Stimulated activated naive B cell treated with anti-CD40 and anti-IgM and Interleukin-4, amounts not matched to agents 10 μg/mL and 1 μg/mL and 100 μg/mL, for 72 hours (primary cell): ENCODE data around the gene MMS22L.

Source experiments
- ATAC-seq, 2 donors: fragments of 150-1000 bp; cut with Tn5 transposase; replicated peaks; 2 replicates each; pipeline ENCODE4 v1.10.0; 2021; ENCODE audit warnings: moderate library complexity in 1 of 2
- DNase-seq: peaks from one replicate; pipeline ENCODE4 v3.0.0; 2021
- H3K27ac Mint-ChIP-seq: one replicate; pipeline ENCODE4 v1.8.0; 2022; ENCODE audit warnings: mild to moderate bottlenecking, mixed read lengths
- H3K27me3 Mint-ChIP-seq, 2 donors: one replicate each; pipeline ENCODE4 v1.8.0; 2022; ENCODE audit warnings: mixed read lengths in 2 of 2
- H3K36me3 Mint-ChIP-seq, 2 donors: one replicate each; pipeline ENCODE4 v1.8.0; 2022; ENCODE audit warnings: mixed read lengths in 2 of 2, mild to moderate bottlenecking in 1 of 2
- H3K4me1 Mint-ChIP-seq, 2 donors: one replicate each; pipeline ENCODE4 v1.8.0; 2022; ENCODE audit warnings: mixed read lengths in 2 of 2, mild to moderate bottlenecking in 1 of 2
- H3K4me3 Mint-ChIP-seq, 2 donors: one replicate each; pipeline ENCODE4 v1.8.0; 2022; ENCODE audit warnings: mild to moderate bottlenecking in 2 of 2, mixed read lengths in 2 of 2, moderate library complexity in 1 of 2
- H3K9me3 Mint-ChIP-seq, 2 donors: one replicate each; pipeline ENCODE4 v1.8.0; 2022; ENCODE audit warnings: mixed read lengths in 2 of 2, mild to moderate bottlenecking in 1 of 2

MMS22L gene

GRCh38 chr6:97282726-97283617, at the start of gene MMS22L:
Gene MMS22L, minus strand, starts transcription at chr6:97283216. Its CDS starts 739 bp downstream, at chr6:97282477.
- Mint-ChIP-seq H3K36me3 (peaks cover 7% of the 10 kb centered on the region in 2 donors), H3K27me3 (peaks cover 0 to 6% of the 10 kb centered on the region in 2 donors), H3K9me3 (peaks cover 0 to 2% of the 10 kb centered on the region in 2 donors), H3K27ac (peak within 1 kb of the TSS; percentile 88), H3K4me1 (peaks cover 0 to 3% of the 10 kb centered on the region in 2 donors), H3K4me3 (peak within 1 kb of the TSS; percentile 92 to 96)
- ATAC-seq (peak; percentile 93 to 98), DNase-seq (peak; percentile 89)

GRCh38 chr6:97322811-97323210, 39.8 kb upstream of the MMS22L start:
- DNase-seq (no peak), ATAC-seq (no peak)
- Mint-ChIP-seq H3K36me3 (peaks cover 0 to 3% of the 10 kb centered on the region in 2 donors), H3K4me1 (no peaks in the 10 kb centered on the region), H3K27ac (no peak overlapping the region), H3K9me3 (peaks cover 6 to 8% of the 10 kb centered on the region in 2 donors), H3K4me3 (no peak overlapping the region), H3K27me3 (no peaks in the 10 kb centered on the region)

GRCh38 chr6:97322226-97322625, 39.2 kb upstream of the MMS22L start:
- ATAC-seq = no peak
- Mint-ChIP-seq H3K27me3 (no peaks in the 10 kb centered on the region), H3K4me3 (no peak overlapping the region), H3K27ac (no peak overlapping the region), H3K4me1 (no peaks in the 10 kb centered on the region), H3K36me3 (no peaks in the 10 kb centered on the region), H3K9me3 (peaks cover 2 to 3% of the 10 kb centered on the region in 2 donors)
- DNase-seq = no peak

- Mint-ChIP-seq H3K27ac (no peak overlapping the region), H3K36me3 (no peaks in the 10 kb centered on the region), H3K9me3 (no peaks in the 10 kb centered on the region), H3K4me3 (no peak overlapping the region), H3K4me1 (no peaks in the 10 kb centered on the region), H3K27me3 (no peaks in the 10 kb centered on the region)
- ATAC-seq (no peak), DNase-seq (no peak)
Measured at GRCh38 chr6:97316978-97317377, 34.0 kb upstream of the MMS22L start.

- no peak overlapping the region for H3K27ac Mint-ChIP-seq
- ATAC-seq (no peak), DNase-seq (no peak)
Measured at GRCh38 chr6:97312241-97312640, 29.2 kb upstream of the MMS22L start.

GRCh38 chr6:97306544-97307320, 23.7 kb upstream of the MMS22L start:
- Mint-ChIP-seq H3K27me3 (peaks cover 13 to 21% of the 10 kb centered on the region in 2 donors), H3K27ac (no peak overlapping the region), H3K36me3 (no peaks in the 10 kb centered on the region), H3K4me1 (no peaks in the 10 kb centered on the region), H3K9me3 (no peaks in the 10 kb centered on the region), H3K4me3 (no peak overlapping the region)
- ATAC-seq (no peak), DNase-seq (no peak)

More at GRCh38 chr6:97312241-97312640, 29.2 kb upstream of the MMS22L start:
- Mint-ChIP-seq H3K4me1 (no peaks in the 10 kb centered on the region), H3K4me3 (no peak overlapping the region), H3K27me3 (no peaks in the 10 kb centered on the region), H3K36me3 (no peaks in the 10 kb centered on the region), H3K9me3 (no peaks in the 10 kb centered on the region)

GRCh38 chr6:97305414-97306066, 22.5 kb upstream of the MMS22L start:
- ATAC-seq = no peak
- no peak for DNase-seq
- H3K4me1 Mint-ChIP-seq = no peaks in the 10 kb centered on the region
- no peaks in the 10 kb centered on the region for H3K9me3 Mint-ChIP-seq
- no peak overlapping the region for H3K27ac Mint-ChIP-seq
- H3K27me3 Mint-ChIP-seq = peaks cover 14 to 27% of the 10 kb centered on the region in 2 donors
- H3K36me3 Mint-ChIP-seq = no peaks in the 10 kb centered on the region
- no peak overlapping the region for H3K4me3 Mint-ChIP-seq

- no peak overlapping the region for H3K4me3 Mint-ChIP-seq
- no peak overlapping the region for H3K27ac Mint-ChIP-seq
- no peaks in the 10 kb centered on the region for H3K36me3 Mint-ChIP-seq
- H3K9me3 Mint-ChIP-seq = no peaks in the 10 kb centered on the region
- H3K4me1 Mint-ChIP-seq = no peaks in the 10 kb centered on the region
- H3K27me3 Mint-ChIP-seq = peaks cover 18 to 35% of the 10 kb centered on the region in 2 donors
- DNase-seq (no peak), ATAC-seq (no peak)
Measured at GRCh38 chr6:97304701-97305100, 21.7 kb upstream of the MMS22L start.

- Mint-ChIP-seq H3K4me3 (no peak overlapping the region), H3K9me3 (peaks cover 0 to 8% of the 10 kb centered on the region in 2 donors), H3K4me1 (no peaks in the 10 kb centered on the region), H3K36me3 (no peaks in the 10 kb centered on the region), H3K27me3 (peaks cover 41 to 53% of the 10 kb centered on the region in 2 donors), H3K27ac (no peak overlapping the region)
- ATAC-seq (no peak), DNase-seq (no peak)
Measured at GRCh38 chr6:97294451-97294850, 11.4 kb upstream of the MMS22L start.

GRCh38 chr6:97293198-97293696, 10.2 kb upstream of the MMS22L start:
- no peak for ATAC-seq
- Mint-ChIP-seq H3K36me3 (no peaks in the 10 kb centered on the region), H3K27me3 (peaks cover 32 to 44% of the 10 kb centered on the region in 2 donors), H3K27ac (no peak overlapping the region), H3K4me3 (no peak overlapping the region), H3K4me1 (no peaks in the 10 kb centered on the region), H3K9me3 (peaks cover 0 to 10% of the 10 kb centered on the region in 2 donors)
- DNase-seq = no peak

GRCh38 chr6:97292671-97293070, 9.7 kb upstream of the MMS22L start:
- no peak for DNase-seq
- peaks cover 0 to 9% of the 10 kb centered on the region in 2 donors for H3K9me3 Mint-ChIP-seq
- peaks cover 32 to 41% of the 10 kb centered on the region in 2 donors for H3K27me3 Mint-ChIP-seq
- no peak overlapping the region for H3K27ac Mint-ChIP-seq
- ATAC-seq = no peak
- H3K4me1 Mint-ChIP-seq = no peaks in the 10 kb centered on the region
- H3K4me3 Mint-ChIP-seq = no peak overlapping the region
- H3K36me3 Mint-ChIP-seq = no peaks in the 10 kb centered on the region

GRCh38 chr6:97291896-97292295, 8.9 kb upstream of the MMS22L start:
- Mint-ChIP-seq H3K27me3 (peaks cover 32 to 41% of the 10 kb centered on the region in 2 donors), H3K27ac (no peak overlapping the region), H3K36me3 (no peaks in the 10 kb centered on the region), H3K9me3 (peaks cover 0 to 8% of the 10 kb centered on the region in 2 donors), H3K4me3 (no peak overlapping the region), H3K4me1 (no peaks in the 10 kb centered on the region)
- no peak for ATAC-seq
- DNase-seq = no peak

- Mint-ChIP-seq H3K4me1 (no peaks in the 10 kb centered on the region), H3K9me3 (peaks cover 0 to 4% of the 10 kb centered on the region in 2 donors), H3K4me3 (no peak overlapping the region), H3K27ac (no peak overlapping the region), H3K27me3 (peaks cover 17 to 24% of the 10 kb centered on the region in 2 donors), H3K36me3 (no peaks in the 10 kb centered on the region)
- ATAC-seq (no peak), DNase-seq (no peak)
Measured at GRCh38 chr6:97289332-97289731, 6.3 kb upstream of the MMS22L start.

- no peak overlapping the region for H3K4me3 Mint-ChIP-seq
- ATAC-seq (no peak), DNase-seq (no peak)
- no peak overlapping the region for H3K27ac Mint-ChIP-seq
- peaks cover 10 to 17% of the 10 kb centered on the region in 2 donors for H3K27me3 Mint-ChIP-seq
- H3K4me1 Mint-ChIP-seq = no peaks in the 10 kb centered on the region
- no peaks in the 10 kb centered on the region for H3K36me3 Mint-ChIP-seq
- peaks cover 0 to 4% of the 10 kb centered on the region in 2 donors for H3K9me3 Mint-ChIP-seq
Measured at GRCh38 chr6:97288188-97288587, 5.2 kb upstream of the MMS22L start.
